Caco-2 (cell line): ENCODE data around the gene COPG1. TPM values are rescaled to one million over a fixed set of nuclear protein-coding genes. Genes with fewer than 3 reads are reported as not detected.

Experiments used
- BruUV-seq: library from RNA; stranded (reverse); fragments of 400-500 nt; replicated peaks from 2 replicates; lab custom pipeline; 2021; lab: Mats Ljungman, UMichigan
- CTCF ChIA-PET: fragments of 300-600 bp; sonication (Branson Sonifier 250); formaldehyde crosslinking; loops from one replicate; lab custom pipeline; 2022; ENCODE audit warnings: antibody characterized with exemption; lab: Charles Lee
- POLR2A ChIA-PET: fragments of 300-600 bp; sonication (Branson Sonifier 250); formaldehyde crosslinking; loops from one replicate; lab custom pipeline; 2022; ENCODE audit warnings: antibody characterized with exemption; lab: Charles Lee
- DNase-seq, 2 experiments: peaks; one replicate each; pipeline versions ENCODE4 v3.0.0 to v3.0.0-alpha.2; 2020 to 2022
- H3K27me3 ChIP-seq: replicated peaks from 2 replicates; pipeline ENCODE4 v1.6.0; 2011; ENCODE audit warnings: low read length; ENCODE audit not compliant: control insufficient read depth, insufficient read depth
- H3K36me3 ChIP-seq: 2 replicates; pipeline ENCODE4 v1.5.1; 2011; ENCODE audit warnings: low read length; ENCODE audit not compliant: control insufficient read depth, insufficient read depth
- H3K4me1 ChIP-seq: fragments of 250-450 bp; sonication (Bioruptor Pico); 2 replicates; pipeline ENCODE4 v1.5.1; 2020; ENCODE audit warnings: mild to moderate bottlenecking
- H3K4me3 ChIP-seq: 2 replicates; pipeline ENCODE4 v1.5.1; 2011; ENCODE audit warnings: low read depth, mild to moderate bottlenecking, control low read depth, low read length
- H3K9me3 ChIP-seq: fragments of 250-450 bp; sonication (Bioruptor Pico); 2 replicates; pipeline ENCODE4 v1.5.1; 2020; ENCODE audit warnings: mild to moderate bottlenecking, moderate library complexity
- H3K27ac Mint-ChIP-seq: one replicate; pipeline ENCODE4 v1.8.0; 2022; ENCODE audit warnings: mixed read lengths; ENCODE audit not compliant: unreplicated experiment
- H3K27me3 Mint-ChIP-seq: one replicate; pipeline ENCODE4 v1.8.0; 2022; ENCODE audit warnings: mixed read lengths; ENCODE audit not compliant: insufficient read depth, unreplicated experiment
- H3K36me3 Mint-ChIP-seq: one replicate; pipeline ENCODE4 v1.8.0; 2022; ENCODE audit warnings: mild to moderate bottlenecking, mixed read lengths; ENCODE audit not compliant: insufficient read depth, unreplicated experiment
- H3K4me1 Mint-ChIP-seq: one replicate; pipeline ENCODE4 v1.8.0; 2022; ENCODE audit warnings: low read depth, mixed read lengths; ENCODE audit not compliant: unreplicated experiment
- H3K4me3 Mint-ChIP-seq: one replicate; pipeline ENCODE4 v1.8.0; 2022; ENCODE audit warnings: mild to moderate bottlenecking, moderate library complexity, mixed read lengths; ENCODE audit not compliant: unreplicated experiment
- H3K9me3 Mint-ChIP-seq: one replicate; pipeline ENCODE4 v1.8.0; 2022; ENCODE audit warnings: mixed read lengths; ENCODE audit not compliant: unreplicated experiment
- intact Hi-C: fragments of 100-400 bp; cut with micrococcal nuclease; formaldehyde crosslinking; loops from one replicate; pipeline ENCODE4 v1.10.0; 2022; ENCODE audit not compliant: unreplicated experiment
- total RNA-seq: library from RNA; stranded (reverse); gene quantifications from 2 replicates; pipeline ENCODE4 v1.2.3, GENCODE V29; 2022
- TF ChIP-seq, protein P1 (sequence below), 2 experiments: fragments of 200-600 bp in 1 of 2; IDR thresholded peaks; 1 replicate in 1 of 2; 2 replicates in 1 of 2; pipeline versions ENCODE4 v1.5.1 to v1.8.0; 2011 to 2022; ENCODE audit warnings: antibody characterized with exemption in 1 of 2, control low read depth in 1 of 2, inconsistent platforms in 1 of 2, low read depth in 1 of 2, low read length in 1 of 2, mild to moderate bottlenecking in 1 of 2, moderate library complexity in 1 of 2; ENCODE audit not compliant: insufficient read depth in 1 of 2, severe bottlenecking in 1 of 2, unreplicated experiment in 1 of 2

Gene COPG1
- total RNA-seq, 1 experiment from 2014 or later: 178 TPM

DNA sequence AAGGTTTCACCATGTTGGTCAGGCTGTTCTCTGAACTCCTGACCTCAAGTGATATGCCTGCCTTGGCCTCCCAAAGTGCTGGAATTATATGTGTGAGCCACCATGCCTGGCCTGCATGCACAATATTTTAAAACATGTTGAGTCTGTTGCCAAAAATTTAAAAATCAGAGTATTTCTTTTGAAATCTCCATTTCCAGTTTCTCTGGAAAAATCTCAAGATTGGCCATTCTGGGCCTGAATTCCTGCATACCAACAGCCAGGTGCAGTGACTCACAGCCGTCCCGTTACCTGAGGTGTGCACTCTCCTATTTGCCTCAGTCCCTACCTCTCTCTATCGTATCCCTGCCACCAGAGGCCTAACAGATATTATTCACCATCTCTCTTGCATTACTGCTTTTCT, 15.0 kb upstream of the COPG1 start:
- Histone ChIP-seq H3K4me3 (no peak overlapping the region), H3K9me3 (no peaks in the 10 kb centered on the region), H3K27me3 (no peaks in the 10 kb centered on the region), H3K4me1 (no peaks in the 10 kb centered on the region), H3K36me3 (no peaks in the 10 kb centered on the region)
- TF ChIP-seq, protein P1, sequence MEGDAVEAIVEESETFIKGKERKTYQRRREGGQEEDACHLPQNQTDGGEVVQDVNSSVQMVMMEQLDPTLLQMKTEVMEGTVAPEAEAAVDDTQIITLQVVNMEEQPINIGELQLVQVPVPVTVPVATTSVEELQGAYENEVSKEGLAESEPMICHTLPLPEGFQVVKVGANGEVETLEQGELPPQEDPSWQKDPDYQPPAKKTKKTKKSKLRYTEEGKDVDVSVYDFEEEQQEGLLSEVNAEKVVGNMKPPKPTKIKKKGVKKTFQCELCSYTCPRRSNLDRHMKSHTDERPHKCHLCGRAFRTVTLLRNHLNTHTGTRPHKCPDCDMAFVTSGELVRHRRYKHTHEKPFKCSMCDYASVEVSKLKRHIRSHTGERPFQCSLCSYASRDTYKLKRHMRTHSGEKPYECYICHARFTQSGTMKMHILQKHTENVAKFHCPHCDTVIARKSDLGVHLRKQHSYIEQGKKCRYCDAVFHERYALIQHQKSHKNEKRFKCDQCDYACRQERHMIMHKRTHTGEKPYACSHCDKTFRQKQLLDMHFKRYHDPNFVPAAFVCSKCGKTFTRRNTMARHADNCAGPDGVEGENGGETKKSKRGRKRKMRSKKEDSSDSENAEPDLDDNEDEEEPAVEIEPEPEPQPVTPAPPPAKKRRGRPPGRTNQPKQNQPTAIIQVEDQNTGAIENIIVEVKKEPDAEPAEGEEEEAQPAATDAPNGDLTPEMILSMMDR (IDR thresholded peaks at IDR 0.05; ENCODE audit: insufficient read depth in 1 of 2, low read depth in 1 of 2, low read length in 1 of 2, severe bottlenecking in 1 of 2, unreplicated experiment in 1 of 2): no peak
- Mint-ChIP-seq H3K36me3 (no peaks in the 10 kb centered on the region), H3K9me3 (no peaks in the 10 kb centered on the region), H3K27ac (no peak overlapping the region), H3K4me3 (no peak overlapping the region), H3K4me1 (no peaks in the 10 kb centered on the region), H3K27me3 (no peaks in the 10 kb centered on the region)
- no TSS peak for BruUV-seq
- intact Hi-C loops: no loop called here
- ChIA-PET CTCF (no interaction called here), POLR2A (no interaction called here)
- DNase-seq: no peak

DNA sequence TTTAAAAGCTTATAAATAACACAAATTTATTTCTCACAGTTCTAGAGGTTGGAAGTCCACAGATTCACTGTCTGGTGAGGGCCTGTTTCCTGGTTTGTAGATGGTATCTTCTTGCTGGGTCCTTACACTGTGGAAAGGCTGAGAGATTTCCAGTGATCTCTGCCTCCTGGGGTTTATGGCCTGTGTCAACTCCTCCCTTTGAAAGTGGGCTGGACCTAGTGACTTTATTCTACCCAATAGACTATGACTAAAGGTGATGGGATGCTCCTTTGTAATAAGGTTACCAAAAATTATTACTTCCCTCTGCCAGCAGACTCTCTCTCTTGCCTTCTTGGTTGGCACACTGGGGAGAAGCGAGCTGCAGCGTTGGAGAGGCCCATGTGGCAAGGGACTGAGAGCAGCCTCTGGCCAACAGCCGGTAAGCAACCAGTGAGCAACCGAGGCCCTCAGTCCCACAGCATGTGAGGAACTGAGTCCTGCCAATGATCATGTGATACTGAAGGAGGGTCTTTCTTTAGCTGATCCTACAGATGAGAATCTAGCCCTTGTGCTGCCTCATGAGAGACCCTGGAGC, 14.0 kb upstream of the COPG1 start:
- ChIA-PET POLR2A (no interaction called here), CTCF (no interaction called here)
- Mint-ChIP-seq H3K27me3 (no peaks in the 10 kb centered on the region), H3K4me1 (no peaks in the 10 kb centered on the region), H3K27ac (no peak overlapping the region), H3K36me3 (no peaks in the 10 kb centered on the region), H3K9me3 (no peaks in the 10 kb centered on the region), H3K4me3 (no peak overlapping the region)
- H3K9me3 ChIP-seq: no peaks in the 10 kb centered on the region
- no peaks in the 10 kb centered on the region for H3K36me3 ChIP-seq
- TF ChIP-seq, protein P1 (IDR thresholded peaks at IDR 0.05; ENCODE audit: insufficient read depth in 1 of 2, low read depth in 1 of 2, low read length in 1 of 2, severe bottlenecking in 1 of 2, unreplicated experiment in 1 of 2): no peak
- no peaks in the 10 kb centered on the region for H3K27me3 ChIP-seq
- intact Hi-C loops: no loop called here
- H3K4me1 ChIP-seq: no peaks in the 10 kb centered on the region
- no peak overlapping the region for H3K4me3 ChIP-seq
- DNase-seq: no peak
- no TSS peak for BruUV-seq

DNA sequence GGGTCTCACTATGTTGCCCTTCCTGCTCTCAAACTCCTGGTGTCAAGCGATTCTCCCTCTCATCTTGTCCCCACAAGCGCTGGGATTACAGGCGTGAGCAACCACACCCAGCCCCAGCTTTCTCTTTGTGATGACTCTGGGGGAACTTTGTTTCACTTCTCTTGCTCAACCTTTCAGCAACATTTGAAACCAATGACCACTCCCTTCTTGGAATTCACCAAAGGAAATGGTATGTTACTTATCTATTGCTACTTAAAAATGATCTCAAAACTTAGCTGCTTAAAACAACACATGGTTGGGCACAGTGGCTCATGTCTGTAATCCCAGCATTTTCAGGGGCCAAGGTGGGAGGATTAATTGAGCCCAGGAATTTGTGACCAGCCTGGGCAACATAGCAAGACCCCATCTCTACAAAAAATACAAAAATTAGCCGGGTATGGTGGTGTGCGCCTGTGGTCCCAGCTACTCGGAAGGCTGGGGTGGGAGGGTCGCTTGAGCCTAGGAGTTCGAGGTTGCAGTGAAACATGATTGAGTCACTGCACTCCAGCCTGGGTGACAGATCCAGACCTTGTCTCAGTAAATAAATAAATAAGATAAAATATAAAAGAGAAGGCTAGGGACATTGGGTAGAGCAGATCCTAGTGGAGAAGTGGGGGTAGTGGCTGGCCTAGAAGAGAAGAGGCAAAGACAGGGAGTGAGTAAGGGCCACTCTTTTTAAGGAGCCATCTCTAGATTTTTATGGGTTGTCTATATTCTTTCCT, 10.3 kb upstream of the COPG1 start:
- H3K4me1 Mint-ChIP-seq: no peaks in the 10 kb centered on the region
- Histone ChIP-seq H3K27me3 (no peaks in the 10 kb centered on the region), H3K4me1 (no peaks in the 10 kb centered on the region), H3K4me3 (no peak overlapping the region), H3K9me3 (no peaks in the 10 kb centered on the region), H3K36me3 (no peaks in the 10 kb centered on the region)
- H3K4me3 Mint-ChIP-seq: no peak overlapping the region
- no peak for DNase-seq
- no peaks in the 10 kb centered on the region for H3K27me3 Mint-ChIP-seq
- TF ChIP-seq, protein P1 (IDR thresholded peaks at IDR 0.05; ENCODE audit: insufficient read depth in 1 of 2, low read depth in 1 of 2, low read length in 1 of 2, severe bottlenecking in 1 of 2, unreplicated experiment in 1 of 2): no peak
- H3K9me3 Mint-ChIP-seq: no peaks in the 10 kb centered on the region
- intact Hi-C loops: no loop called here
- no peak overlapping the region for H3K27ac Mint-ChIP-seq
- no peaks in the 10 kb centered on the region for H3K36me3 Mint-ChIP-seq
- BruUV-seq: no TSS peak
- ChIA-PET POLR2A (no interaction called here), CTCF (interaction anchor here (0.6 kb wide), 1 partner anchor 269 kb away, joined by 3 read pairs; no protein-coding TSS in a partner anchor)
